Measurements from ENCODE around the gene TRIO.

- TF ChIP-seq TEAD4 (IDR thresholded peaks at IDR 0.05; ENCODE audit: borderline replicate concordance, insufficient read depth) (no peak), CHD2 (IDR thresholded peaks at IDR 0.05; ENCODE audit: low read length, partially characterized antibody) (no peak), TCF12 (IDR thresholded peaks at IDR 0.05) (no peak), SIN3A (IDR thresholded peaks at IDR 0.05; ENCODE audit: borderline replicate concordance, low read depth, low read length) (no peak), FOXM1 (IDR thresholded peaks at IDR 0.05; ENCODE audit: low read depth) (no peak), FOXJ3 (CRISPR knock-in tag; IDR thresholded peaks at IDR 0.05) (no peak), JUND (IDR thresholded peaks at IDR 0.05) (no peak)
- TF ChIP-seq, protein P1, sequence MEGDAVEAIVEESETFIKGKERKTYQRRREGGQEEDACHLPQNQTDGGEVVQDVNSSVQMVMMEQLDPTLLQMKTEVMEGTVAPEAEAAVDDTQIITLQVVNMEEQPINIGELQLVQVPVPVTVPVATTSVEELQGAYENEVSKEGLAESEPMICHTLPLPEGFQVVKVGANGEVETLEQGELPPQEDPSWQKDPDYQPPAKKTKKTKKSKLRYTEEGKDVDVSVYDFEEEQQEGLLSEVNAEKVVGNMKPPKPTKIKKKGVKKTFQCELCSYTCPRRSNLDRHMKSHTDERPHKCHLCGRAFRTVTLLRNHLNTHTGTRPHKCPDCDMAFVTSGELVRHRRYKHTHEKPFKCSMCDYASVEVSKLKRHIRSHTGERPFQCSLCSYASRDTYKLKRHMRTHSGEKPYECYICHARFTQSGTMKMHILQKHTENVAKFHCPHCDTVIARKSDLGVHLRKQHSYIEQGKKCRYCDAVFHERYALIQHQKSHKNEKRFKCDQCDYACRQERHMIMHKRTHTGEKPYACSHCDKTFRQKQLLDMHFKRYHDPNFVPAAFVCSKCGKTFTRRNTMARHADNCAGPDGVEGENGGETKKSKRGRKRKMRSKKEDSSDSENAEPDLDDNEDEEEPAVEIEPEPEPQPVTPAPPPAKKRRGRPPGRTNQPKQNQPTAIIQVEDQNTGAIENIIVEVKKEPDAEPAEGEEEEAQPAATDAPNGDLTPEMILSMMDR (IDR thresholded peaks at IDR 0.05), result no peak
- TF ChIP-seq, protein P2, sequence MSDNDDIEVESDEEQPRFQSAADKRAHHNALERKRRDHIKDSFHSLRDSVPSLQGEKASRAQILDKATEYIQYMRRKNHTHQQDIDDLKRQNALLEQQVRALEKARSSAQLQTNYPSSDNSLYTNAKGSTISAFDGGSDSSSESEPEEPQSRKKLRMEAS (IDR thresholded peaks at IDR 0.05; ENCODE audit: low read depth), result no peak
- TF ChIP-seq, protein P3, sequence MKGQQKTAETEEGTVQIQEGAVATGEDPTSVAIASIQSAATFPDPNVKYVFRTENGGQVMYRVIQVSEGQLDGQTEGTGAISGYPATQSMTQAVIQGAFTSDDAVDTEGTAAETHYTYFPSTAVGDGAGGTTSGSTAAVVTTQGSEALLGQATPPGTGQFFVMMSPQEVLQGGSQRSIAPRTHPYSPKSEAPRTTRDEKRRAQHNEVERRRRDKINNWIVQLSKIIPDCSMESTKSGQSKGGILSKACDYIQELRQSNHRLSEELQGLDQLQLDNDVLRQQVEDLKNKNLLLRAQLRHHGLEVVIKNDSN (IDR thresholded peaks at IDR 0.05; ENCODE audit: borderline replicate concordance, low read depth), result no peak
These were observed 271.5 kb downstream of the TRIO start for GRCh38 chr5:14414656-14415023.
